A673 (cell line): ENCODE measurements around the gene BRAT1. TPM values are rescaled to one million over a fixed set of nuclear protein-coding genes. Genes with fewer than 3 reads are reported as not detected.

Source experiments
- BruUV-seq: library from RNA; stranded (reverse); fragments of 400-500 nt; replicated peaks from 2 replicates; lab custom pipeline; 2021; lab: Mats Ljungman, UMichigan
- CTCF ChIA-PET: fragments of 300-600 bp; sonication (Branson Sonifier 250); formaldehyde crosslinking; loops from one replicate; lab custom pipeline; 2022; ENCODE audit warnings: antibody characterized with exemption; lab: Charles Lee
- POLR2A ChIA-PET: fragments of 300-600 bp; sonication (Branson Sonifier 250); formaldehyde crosslinking; loops from one replicate; lab custom pipeline; 2022; ENCODE audit warnings: antibody characterized with exemption; ENCODE audit not compliant: low non-redundant PET; lab: Charles Lee
- DNase-seq: peaks from one replicate; pipeline ENCODE4 v3.0.0-alpha.2; 2015; ENCODE audit warnings: low spot score
- H3K27ac ChIP-seq: fragments of 200-600 bp; sonication (generic); 2 replicates; pipeline ENCODE4 v1.5.1; 2016; ENCODE audit warnings: mixed run types, low read depth, mild to moderate bottlenecking, mixed read lengths, antibody characterized with exemption, low read length; ENCODE audit not compliant: poor library complexity, severe bottlenecking
- H3K27me3 ChIP-seq: fragments of 200-600 bp; sonication (generic); replicated peaks from 2 replicates; pipeline ENCODE4 v1.6.1; 2017; ENCODE audit warnings: mixed run types, low read depth, mild to moderate bottlenecking, mixed read lengths, antibody characterized with exemption, low read length; ENCODE audit not compliant: insufficient read depth, poor library complexity
- H3K36me3 ChIP-seq: fragments of 200-600 bp; sonication (generic); 2 replicates; pipeline ENCODE4 v1.6.1; 2016; ENCODE audit warnings: mixed run types, mild to moderate bottlenecking, mixed read lengths, antibody characterized with exemption, low read length; ENCODE audit not compliant: insufficient read depth, poor library complexity, severe bottlenecking
- H3K4me1 ChIP-seq: fragments of 200-600 bp; sonication (generic); 2 replicates; pipeline ENCODE4 v1.6.1; 2017; ENCODE audit warnings: mixed run types, mild to moderate bottlenecking, mixed read lengths, antibody characterized with exemption, low read length; ENCODE audit not compliant: insufficient read depth, poor library complexity, severe bottlenecking
- H3K4me3 ChIP-seq: fragments of 200-600 bp; sonication (generic); 2 replicates; pipeline ENCODE4 v1.5.1; 2016; ENCODE audit warnings: low read depth, mixed run types, mild to moderate bottlenecking, mixed read lengths, low read length; ENCODE audit not compliant: poor library complexity, severe bottlenecking
- H3K9me3 ChIP-seq: fragments of 200-600 bp; sonication (generic); 2 replicates; pipeline ENCODE4 v1.6.1; 2016; ENCODE audit warnings: mixed run types, low read depth, mild to moderate bottlenecking, mixed read lengths, antibody characterized with exemption, low read length; ENCODE audit not compliant: poor library complexity, severe bottlenecking
- EZH2 ChIP-seq: fragments of 200-600 bp; sonication (generic); IDR thresholded peaks from 2 replicates; pipeline ENCODE4 v1.6.1; 2017; ENCODE audit warnings: borderline replicate concordance, low read depth, mild to moderate bottlenecking, mixed read lengths, antibody characterized with exemption, low read length; ENCODE audit not compliant: poor library complexity, severe bottlenecking
- intact Hi-C: fragments of 100-400 bp; cut with micrococcal nuclease; formaldehyde crosslinking; loops from one replicate; pipeline ENCODE4 v1.10.0; 2022; ENCODE audit not compliant: unreplicated experiment
- total RNA-seq: library from RNA; stranded (reverse); gene quantifications from 2 replicates; pipeline ENCODE4 v1.2.3, GENCODE V29; 2021
- TF ChIP-seq, protein P1 (sequence below): fragments of 300-800, 200-600 bp; sonication (generic); conservative IDR thresholded peaks from 2 replicates; pipeline ENCODE4 v1.5.1; 2017; ENCODE audit warnings: low read depth, mild to moderate bottlenecking, antibody characterized with exemption, low read length, moderate library complexity, mixed read lengths

Gene BRAT1
- total RNA-seq, 1 experiment from 2014 or later: 47.9 TPM

GRCh38 chr7:2512179-2512661, 43.1 kb downstream of the BRAT1 start:
- CTCF ChIA-PET: no interaction called here
- TF ChIP-seq EZH2: no peak
- TF ChIP-seq, protein P1, sequence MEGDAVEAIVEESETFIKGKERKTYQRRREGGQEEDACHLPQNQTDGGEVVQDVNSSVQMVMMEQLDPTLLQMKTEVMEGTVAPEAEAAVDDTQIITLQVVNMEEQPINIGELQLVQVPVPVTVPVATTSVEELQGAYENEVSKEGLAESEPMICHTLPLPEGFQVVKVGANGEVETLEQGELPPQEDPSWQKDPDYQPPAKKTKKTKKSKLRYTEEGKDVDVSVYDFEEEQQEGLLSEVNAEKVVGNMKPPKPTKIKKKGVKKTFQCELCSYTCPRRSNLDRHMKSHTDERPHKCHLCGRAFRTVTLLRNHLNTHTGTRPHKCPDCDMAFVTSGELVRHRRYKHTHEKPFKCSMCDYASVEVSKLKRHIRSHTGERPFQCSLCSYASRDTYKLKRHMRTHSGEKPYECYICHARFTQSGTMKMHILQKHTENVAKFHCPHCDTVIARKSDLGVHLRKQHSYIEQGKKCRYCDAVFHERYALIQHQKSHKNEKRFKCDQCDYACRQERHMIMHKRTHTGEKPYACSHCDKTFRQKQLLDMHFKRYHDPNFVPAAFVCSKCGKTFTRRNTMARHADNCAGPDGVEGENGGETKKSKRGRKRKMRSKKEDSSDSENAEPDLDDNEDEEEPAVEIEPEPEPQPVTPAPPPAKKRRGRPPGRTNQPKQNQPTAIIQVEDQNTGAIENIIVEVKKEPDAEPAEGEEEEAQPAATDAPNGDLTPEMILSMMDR: no peak
- peaks cover 2% of the 10 kb centered on the region for H3K4me1 ChIP-seq
- POLR2A ChIA-PET: interaction anchor here (0.5 kb wide), 1 partner anchor 78 kb away, joined by 6 read pairs; no protein-coding TSS in a partner anchor
- BruUV-seq: no TSS peak
- no peaks in the 10 kb centered on the region for H3K27me3 ChIP-seq
- no peaks in the 10 kb centered on the region for H3K36me3 ChIP-seq
- intact Hi-C loops: no loop called here
- DNase-seq: no peak
- H3K4me3 ChIP-seq: no peak overlapping the region
- H3K27ac ChIP-seq: no peak overlapping the region
- H3K9me3 ChIP-seq: no peaks in the 10 kb centered on the region

- H3K36me3 ChIP-seq: no peaks in the 10 kb centered on the region
- no peak overlapping the region for H3K27ac ChIP-seq
- H3K4me3 ChIP-seq: no peak overlapping the region
- no peaks in the 10 kb centered on the region for H3K27me3 ChIP-seq
- TF ChIP-seq, protein P1: no peak
- ChIA-PET CTCF (no interaction called here), POLR2A (interaction anchor here (0.5 kb wide), 1 partner anchor 79 kb away, joined by 6 read pairs; no protein-coding TSS in a partner anchor)
- H3K4me1 ChIP-seq: no peaks in the 10 kb centered on the region
- intact Hi-C loops: no loop called here
- BruUV-seq: no TSS peak
- DNase-seq: no peak
- no peaks in the 10 kb centered on the region for H3K9me3 ChIP-seq
Measured at GRCh38 chr7:2511769-2512168, 43.6 kb downstream of the BRAT1 start.

DNA sequence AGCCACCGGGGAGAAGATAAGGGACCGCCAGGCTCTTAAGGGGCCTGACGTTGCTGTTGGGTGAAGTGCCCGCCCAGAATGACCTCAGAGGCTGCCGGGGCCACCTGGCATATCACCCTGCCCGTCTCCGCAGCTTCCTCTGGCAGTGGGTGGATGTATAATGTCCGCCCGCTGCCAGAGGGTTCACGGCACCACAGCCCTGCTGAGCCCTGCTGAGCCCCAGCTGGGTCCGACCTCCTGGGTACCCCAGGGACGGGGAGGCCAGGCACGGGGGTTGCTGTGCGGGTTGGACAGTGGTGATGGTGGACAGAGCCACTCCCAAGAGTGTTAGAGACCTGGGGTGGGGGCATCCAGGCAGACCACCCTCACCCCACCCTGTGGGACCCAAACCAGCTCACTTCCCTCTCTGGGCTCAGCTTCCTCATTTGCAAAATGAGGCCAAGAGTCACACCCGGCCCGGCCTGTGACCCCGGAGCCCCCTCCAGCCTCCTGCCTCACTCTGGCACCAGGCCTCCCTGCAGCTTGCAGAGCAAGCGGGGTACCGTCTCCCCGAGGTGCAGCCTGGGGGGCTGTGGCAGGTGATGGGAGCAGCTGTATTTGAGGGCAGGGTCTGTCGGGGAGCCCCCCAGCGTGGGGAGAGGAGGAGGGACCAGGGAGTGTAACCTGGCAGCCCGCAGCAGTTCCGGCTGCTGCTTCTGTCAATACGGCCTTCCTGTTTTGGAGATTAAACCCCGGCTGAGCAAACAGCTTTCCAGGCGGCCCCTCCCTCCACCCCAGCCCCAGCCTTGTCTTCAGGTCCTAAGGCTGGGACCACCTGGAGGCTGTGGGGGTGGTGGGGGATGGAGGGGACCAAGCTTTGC, 44.2 kb downstream of the BRAT1 start:
- no TSS peak for BruUV-seq
- TF ChIP-seq, protein P1: no peak
- TF ChIP-seq EZH2: no peak
- Histone ChIP-seq H3K36me3 (no peaks in the 10 kb centered on the region), H3K27me3 (no peaks in the 10 kb centered on the region), H3K4me1 (no peaks in the 10 kb centered on the region), H3K4me3 (no peak overlapping the region), H3K27ac (no peak overlapping the region), H3K9me3 (no peaks in the 10 kb centered on the region)
- intact Hi-C loops: no loop called here
- DNase-seq: no peak
- POLR2A ChIA-PET: no interaction called here
- CTCF ChIA-PET: no interaction called here
